ENCODE measurements around the gene GYG2.

DNA sequence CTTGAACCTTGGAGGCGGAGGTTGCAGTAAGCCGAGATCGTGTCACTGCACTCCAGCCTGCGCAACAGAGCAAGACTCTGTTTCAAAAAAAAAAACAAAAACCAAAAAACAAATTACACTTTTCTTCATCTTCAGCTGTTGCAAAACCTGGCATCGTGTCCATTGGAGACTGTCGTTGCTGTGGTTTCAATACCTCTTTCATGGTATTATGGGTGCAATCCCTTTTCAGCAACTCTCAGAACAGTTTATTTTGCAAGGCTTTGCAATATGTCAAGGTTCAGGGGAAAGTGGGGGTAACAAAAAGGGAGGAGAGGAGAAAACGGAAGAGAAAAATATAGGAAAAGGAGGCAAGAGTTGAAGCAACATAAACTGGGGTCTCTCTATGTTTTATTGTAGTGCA lies 59.6 kb downstream of the GYG2 start:
- TF ChIP-seq, protein P1, sequence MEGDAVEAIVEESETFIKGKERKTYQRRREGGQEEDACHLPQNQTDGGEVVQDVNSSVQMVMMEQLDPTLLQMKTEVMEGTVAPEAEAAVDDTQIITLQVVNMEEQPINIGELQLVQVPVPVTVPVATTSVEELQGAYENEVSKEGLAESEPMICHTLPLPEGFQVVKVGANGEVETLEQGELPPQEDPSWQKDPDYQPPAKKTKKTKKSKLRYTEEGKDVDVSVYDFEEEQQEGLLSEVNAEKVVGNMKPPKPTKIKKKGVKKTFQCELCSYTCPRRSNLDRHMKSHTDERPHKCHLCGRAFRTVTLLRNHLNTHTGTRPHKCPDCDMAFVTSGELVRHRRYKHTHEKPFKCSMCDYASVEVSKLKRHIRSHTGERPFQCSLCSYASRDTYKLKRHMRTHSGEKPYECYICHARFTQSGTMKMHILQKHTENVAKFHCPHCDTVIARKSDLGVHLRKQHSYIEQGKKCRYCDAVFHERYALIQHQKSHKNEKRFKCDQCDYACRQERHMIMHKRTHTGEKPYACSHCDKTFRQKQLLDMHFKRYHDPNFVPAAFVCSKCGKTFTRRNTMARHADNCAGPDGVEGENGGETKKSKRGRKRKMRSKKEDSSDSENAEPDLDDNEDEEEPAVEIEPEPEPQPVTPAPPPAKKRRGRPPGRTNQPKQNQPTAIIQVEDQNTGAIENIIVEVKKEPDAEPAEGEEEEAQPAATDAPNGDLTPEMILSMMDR (conservative IDR thresholded peaks at IDR 0.05), result no peak
- TF ChIP-seq ZFX (IDR thresholded peaks at IDR 0.05), result no peak

Measured in C4-2B (cell line).